Measurements from ENCODE around the gene HTR3E. TPM values are rescaled to one million over a fixed set of nuclear protein-coding genes. Genes with fewer than 3 reads are reported as not detected.
A peak's percentile ranks its signal among the peaks of the same experiment; 100 is the strongest.
"Not testable (repeated sequence)": the region's sequence is repeated elsewhere in the genome, so short reads cannot be mapped to it uniquely, and the experiment has no call there.

Gene HTR3E
- total RNA-seq, 1 experiment from 2014 or later = not detected

- not testable (repeated sequence) for DNase-seq (ENCODE audit: extremely low read depth, low read depth)
These were observed 52.9 kb downstream of the HTR3E start for GRCh38 chr3:184149770-184150169.

DNA sequence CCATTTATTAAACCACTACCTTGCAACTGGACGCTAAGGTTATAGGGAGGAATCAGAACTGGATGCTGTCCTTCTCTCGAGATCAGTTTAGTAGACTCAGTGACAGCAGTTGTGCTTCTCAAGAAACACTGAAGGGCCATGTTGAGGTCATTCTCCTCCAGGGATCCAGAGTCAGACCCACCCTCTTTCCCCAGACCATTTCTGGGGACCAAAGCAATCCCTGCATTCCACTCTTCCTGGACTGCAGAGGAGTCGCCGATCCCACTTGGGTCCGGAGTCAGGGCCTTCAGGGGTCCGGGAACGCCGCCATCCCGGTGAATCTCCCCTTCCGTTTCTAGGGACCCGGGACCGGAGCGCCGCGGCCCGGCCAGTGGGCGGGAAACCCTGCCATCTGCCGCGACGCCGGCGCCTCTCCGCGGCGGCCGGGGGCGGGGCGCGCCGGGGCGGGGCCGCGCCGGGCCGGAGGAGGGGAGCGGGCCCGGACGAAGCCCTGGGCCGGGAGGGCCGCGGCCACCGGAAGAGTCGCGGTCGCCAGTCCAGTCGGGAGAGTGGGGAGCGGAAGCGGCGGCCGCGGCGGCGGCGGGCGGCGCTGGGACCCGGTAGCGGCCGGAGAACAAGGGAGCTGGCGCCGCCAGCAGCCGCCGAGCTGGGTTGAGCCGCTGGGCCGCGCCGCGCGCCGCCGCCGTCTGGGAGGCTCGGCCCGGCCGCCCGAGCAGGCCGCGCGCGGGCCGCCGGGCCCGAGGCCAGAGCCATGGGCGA lies 58.2 kb downstream of the HTR3E start, which contains the start of gene DVL3:
TSS of gene DVL3 (plus strand) at position 493 of the 759 bp plus-strand sequence. CDS start at position 752, 259 bp downstream.
- peak; percentile 41 for DNase-seq (ENCODE audit: extremely low read depth, low read depth)

- DNase-seq (ENCODE audit: extremely low read depth, low read depth) = no peak
These were observed 59.0 kb downstream of the HTR3E start for GRCh38 chr3:184155644-184156521.

DNA sequence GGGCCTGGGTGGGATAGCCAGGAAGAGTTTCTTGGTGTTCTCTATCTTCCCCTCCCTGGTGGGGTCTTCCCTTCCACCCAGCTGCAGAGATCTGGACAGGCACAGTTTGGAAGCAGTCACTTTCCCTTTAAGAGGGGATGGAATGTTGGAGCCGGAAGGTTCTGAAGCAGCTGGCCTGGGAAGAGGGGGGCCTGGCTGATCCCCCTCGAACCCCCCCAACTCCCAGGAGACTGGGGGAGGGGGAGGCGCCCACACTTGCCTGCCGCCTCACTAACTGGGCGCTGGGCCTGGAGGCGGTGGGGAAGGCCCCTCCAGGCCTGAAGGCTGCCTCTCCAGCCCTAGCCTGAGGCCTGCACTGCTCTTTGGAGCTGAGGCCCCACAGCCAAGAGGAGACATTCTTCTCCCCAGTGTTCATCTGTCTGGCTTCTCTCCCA lies 59.7 kb downstream of the HTR3E start:
- DNase-seq (ENCODE audit: extremely low read depth, low read depth) = no peak

Small RNA genes within 50 kb of the gene (small RNA-seq; reads per million reads assigned to genes)
- 0 reads per million in 2 experiments for gene RF00019

Other genes starting within 250 kb of the HTR3E start
- gene PARL, start 212.2 kb upstream of the HTR3E start, total RNA-seq (2014; rRNA removed; shearing (Covaris generic)) = 46.9 and 48.1 TPM in 2 replicates
- 7.0 and 9.4 TPM in 2 replicates for gene ABCC5, start 79.2 kb upstream of the HTR3E start, total RNA-seq (2014; rRNA removed; shearing (Covaris generic))
- not detected in 2 replicates for gene HTR3D, start 65.3 kb upstream of the HTR3E start, total RNA-seq (2014; rRNA removed; shearing (Covaris generic))
- not detected in 2 replicates for gene HTR3C, start 44.0 kb upstream of the HTR3E start, total RNA-seq (2014; rRNA removed; shearing (Covaris generic))
- gene EIF2B5, start 38.3 kb downstream of the HTR3E start, total RNA-seq (2014; rRNA removed; shearing (Covaris generic)) = 32.0 and 33.3 TPM in 2 replicates
- gene DVL3, start 58.3 kb downstream of the HTR3E start, total RNA-seq (2014; rRNA removed; shearing (Covaris generic)) = 16.1 and 19.4 TPM in 2 replicates
- 110 and 117 TPM in 2 replicates for gene AP2M1, start 77.8 kb downstream of the HTR3E start, total RNA-seq (2014; rRNA removed; shearing (Covaris generic))
- gene ABCF3, start 89.1 kb downstream of the HTR3E start, total RNA-seq (2014; rRNA removed; shearing (Covaris generic)) = 21.1 and 25.4 TPM in 2 replicates
- gene VWA5B2, start 132.5 kb downstream of the HTR3E start, total RNA-seq (2014; rRNA removed; shearing (Covaris generic)) = 0.35 TPM in 1 of 2 replicates, not detected in the other
- gene ALG3, start 151.9 kb downstream of the HTR3E start, total RNA-seq (2014; rRNA removed; shearing (Covaris generic)) = 50.7 and 52.9 TPM in 2 replicates
- gene EEF1AKMT4, start 152.6 kb downstream of the HTR3E start, total RNA-seq (2014; rRNA removed; shearing (Covaris generic)) = 15.1 and 15.8 TPM in 2 replicates
- gene CAMK2N2, start 164.5 kb downstream of the HTR3E start, total RNA-seq (2014; rRNA removed; shearing (Covaris generic)) = 0.23 TPM in 1 of 2 replicates, not detected in the other
- not detected in 2 replicates for gene ECE2, start 179.0 kb downstream of the HTR3E start, total RNA-seq (2014; rRNA removed; shearing (Covaris generic))
- 140 and 164 TPM in 2 replicates for gene PSMD2, start 202.2 kb downstream of the HTR3E start, total RNA-seq (2014; rRNA removed; shearing (Covaris generic))
- 160 and 178 TPM in 2 replicates for gene EIF4G1, start 217.5 kb downstream of the HTR3E start, total RNA-seq (2014; rRNA removed; shearing (Covaris generic))
- gene FAM131A, start 240.5 kb downstream of the HTR3E start, total RNA-seq (2014; rRNA removed; shearing (Covaris generic)) = 10.7 and 12.6 TPM in 2 replicates

Measured in NCI-H460 (cell line).